NCI-H187 (cell line): ENCODE data around the gene LIME1.

Experiments used
- DNase-seq, 2 experiments: peaks; one replicate each; lab custom pipeline; 2025; lab: John Stamatoyannopoulos, UW

LIME1 gene

GRCh38 chr20:63697357-63697867 lies 39.1 kb upstream of the LIME1 start:
- DNase-seq, result no peak

GRCh38 chr20:63697868-63698545 lies 38.5 kb upstream of the LIME1 start:
- no peak for DNase-seq

GRCh38 chr20:63698739-63699465 lies 37.6 kb upstream of the LIME1 start:
- DNase-seq, result no peak

DNA sequence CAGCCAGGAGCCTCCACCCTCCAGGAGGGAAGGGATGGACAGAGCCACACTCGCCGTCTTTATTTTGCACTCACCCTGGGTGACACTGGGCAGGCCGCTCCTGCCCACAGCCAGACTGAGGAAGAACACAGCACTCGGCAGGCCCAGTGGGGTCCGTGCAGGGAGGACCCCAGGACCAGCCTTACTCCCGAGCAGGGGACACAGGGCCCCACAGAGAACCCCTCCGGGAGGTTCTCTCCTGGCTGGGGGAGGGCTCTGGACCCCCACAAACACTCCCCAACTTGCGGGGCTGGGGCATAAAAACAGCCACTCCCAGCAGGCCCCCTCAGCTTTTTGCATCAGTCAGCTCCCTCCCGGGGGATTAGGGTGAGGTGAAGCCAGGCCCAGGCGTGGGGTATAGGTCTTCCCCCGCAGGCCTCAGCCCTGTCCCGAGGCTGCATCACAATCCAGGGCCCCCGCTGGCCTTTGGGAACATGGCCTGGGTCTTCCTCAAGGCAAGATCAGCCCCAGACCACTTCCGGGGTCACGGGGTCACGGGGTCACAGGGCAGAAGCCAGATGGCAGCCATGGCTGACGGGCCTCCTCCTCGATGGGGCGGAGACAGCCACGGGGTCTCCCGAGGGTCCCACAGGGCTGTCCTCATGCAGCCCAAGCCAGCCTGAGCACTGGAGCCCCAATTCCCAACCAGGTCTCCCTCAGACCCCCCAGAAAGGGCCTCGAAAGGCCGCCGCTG lies 36.8 kb upstream of the LIME1 start:
- no peak for DNase-seq

GRCh38 chr20:63700199-63701050 lies 36.0 kb upstream of the LIME1 start:
- DNase-seq, result no peak

DNA sequence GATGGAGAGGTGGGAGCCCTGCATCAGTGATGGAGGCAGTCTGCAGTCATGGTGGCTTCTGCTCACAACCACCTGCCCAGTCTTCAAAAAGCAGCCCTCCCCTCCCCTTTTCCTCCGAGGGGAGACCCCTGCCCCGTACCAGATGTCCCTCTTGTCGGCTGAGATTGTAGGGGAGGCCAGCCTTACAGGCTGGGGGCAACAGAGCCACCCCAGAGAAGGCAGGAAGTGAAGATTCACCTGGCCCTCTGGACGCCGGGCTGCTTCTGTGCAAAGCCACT lies 35.5 kb upstream of the LIME1 start:
- DNase-seq, result no peak

DNA sequence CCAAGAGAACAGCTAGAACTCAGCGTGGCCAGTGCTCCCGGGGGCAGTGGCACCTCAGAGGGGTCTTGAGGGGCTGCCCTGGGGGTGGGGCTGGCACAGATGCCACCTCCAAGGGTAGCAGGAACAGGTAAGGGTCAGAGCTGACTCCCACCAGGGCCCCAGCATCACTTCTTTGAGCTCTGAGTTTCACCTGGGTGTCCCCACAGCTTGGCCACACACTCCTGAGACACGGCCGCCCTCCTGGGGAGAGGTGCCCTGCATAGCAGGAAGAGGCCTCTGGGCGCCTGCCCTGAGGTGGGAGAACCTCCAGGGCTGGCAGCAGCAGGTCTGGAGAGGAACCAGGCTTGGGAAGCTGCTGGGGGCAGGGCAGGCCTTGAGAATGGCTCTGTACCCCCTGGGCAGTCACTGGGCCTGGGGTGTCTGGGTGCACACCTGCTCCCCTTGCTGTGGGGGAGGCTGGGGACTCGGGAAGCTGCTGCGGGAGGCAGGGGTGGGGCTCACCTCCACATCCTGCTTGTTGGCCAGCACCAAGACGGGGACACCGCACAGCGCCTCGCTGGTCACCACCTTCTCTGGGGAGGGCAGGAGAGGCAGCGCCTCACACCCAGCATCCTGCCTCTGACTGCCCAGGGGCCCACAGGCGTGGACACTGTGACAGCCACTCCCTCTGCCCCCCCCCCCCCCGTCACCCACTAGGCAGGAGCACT lies 35.0 kb upstream of the LIME1 start:
- no peak for DNase-seq

DNA sequence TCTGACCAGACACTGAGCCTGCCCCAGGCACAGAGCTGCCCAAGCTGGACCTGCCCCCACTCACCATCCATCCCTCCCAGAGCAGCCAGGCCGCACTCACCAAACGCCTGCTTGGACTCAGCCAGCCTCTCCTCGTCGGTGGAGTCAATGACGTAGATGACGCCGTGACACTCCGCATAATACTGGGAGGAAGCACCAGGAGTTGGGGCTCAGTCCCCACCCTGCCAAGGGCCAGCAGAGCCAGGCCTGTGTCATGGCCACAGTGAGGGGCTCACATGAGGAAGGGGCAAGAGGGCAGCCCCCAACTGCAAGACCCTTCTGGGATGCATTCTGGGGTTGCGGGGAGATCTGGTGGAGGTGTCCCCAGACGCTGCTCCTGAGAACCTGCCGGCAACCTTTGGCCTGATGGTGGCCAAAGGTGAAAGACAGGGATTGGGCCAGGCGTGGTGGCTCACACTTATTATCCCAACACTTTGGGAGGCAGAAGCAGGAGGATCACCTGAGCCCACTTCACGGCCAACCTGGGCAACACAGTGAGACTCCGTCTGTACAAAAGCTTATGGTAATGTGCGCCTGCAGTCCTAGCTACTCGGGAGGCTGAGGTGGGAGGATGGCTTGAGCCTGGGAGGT lies 34.3 kb upstream of the LIME1 start:
- DNase-seq, result no peak

- no peak for DNase-seq
Observed at GRCh38 chr20:63702751-63703470, 33.6 kb upstream of the LIME1 start.

DNA sequence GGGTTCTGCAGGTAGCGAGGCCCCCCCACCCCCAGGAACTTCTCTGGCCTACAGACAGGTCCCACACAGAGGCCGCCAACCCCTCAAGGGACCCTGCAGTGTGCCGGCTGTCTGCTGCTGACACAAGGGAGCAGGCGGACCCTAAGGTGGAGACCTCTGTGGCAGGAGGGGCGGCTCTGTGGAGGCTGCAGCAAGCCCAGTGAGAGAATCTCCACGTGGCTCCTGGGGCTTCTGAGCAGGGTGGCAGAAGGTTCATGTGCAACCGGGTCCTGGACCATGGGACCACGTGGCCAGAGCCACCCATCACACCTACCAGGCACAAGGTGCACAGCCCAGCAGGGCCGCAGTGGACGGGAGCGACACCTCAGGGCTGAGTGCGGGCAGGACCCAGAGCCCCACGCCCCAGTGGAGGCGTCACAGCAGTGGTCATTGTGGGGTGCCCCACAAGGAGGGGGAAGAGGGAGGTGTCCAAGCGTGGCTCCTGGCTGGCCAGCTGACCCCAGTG lies 32.9 kb upstream of the LIME1 start:
- no peak for DNase-seq

DNA sequence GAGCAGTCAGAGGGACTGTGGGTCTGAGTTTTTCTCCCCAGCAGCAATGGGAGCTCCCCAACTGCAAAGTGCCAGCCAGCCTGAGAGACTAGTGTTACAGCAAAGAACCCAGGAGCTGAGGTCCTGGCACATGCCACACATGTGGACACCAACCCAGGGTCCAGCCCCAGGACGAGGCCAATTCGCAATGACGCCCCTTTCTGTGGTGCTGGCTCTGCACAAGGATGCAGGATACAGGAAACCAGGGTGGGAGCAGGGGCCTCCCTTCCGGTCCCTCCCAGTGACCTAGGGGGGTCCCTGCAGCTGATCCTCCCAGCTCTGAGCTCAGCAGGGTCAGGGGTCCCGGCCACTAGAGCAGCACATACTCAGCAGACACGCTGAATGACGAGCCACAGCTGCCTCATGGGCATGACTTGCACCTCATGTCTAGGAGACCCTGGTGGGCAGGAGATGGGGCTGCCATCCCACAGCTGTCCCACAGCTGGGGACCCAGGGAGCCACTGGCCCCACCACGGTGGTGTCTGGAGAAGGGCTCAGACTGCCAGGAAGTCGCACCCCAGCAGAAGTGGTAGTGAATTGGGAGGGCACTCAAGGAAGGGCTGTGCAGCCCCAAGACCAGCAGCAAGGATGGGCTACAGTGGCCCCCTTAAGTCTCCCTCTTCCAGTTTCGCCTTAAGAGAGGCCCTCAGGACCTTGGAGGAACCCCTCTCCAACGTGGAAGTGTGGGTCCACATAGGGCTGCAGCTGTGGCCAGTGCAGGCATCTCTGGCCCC lies 32.3 kb upstream of the LIME1 start:
- no peak for DNase-seq

GRCh38 chr20:63704749-63705117 lies 31.7 kb upstream of the LIME1 start:
- DNase-seq, result no peak

DNA sequence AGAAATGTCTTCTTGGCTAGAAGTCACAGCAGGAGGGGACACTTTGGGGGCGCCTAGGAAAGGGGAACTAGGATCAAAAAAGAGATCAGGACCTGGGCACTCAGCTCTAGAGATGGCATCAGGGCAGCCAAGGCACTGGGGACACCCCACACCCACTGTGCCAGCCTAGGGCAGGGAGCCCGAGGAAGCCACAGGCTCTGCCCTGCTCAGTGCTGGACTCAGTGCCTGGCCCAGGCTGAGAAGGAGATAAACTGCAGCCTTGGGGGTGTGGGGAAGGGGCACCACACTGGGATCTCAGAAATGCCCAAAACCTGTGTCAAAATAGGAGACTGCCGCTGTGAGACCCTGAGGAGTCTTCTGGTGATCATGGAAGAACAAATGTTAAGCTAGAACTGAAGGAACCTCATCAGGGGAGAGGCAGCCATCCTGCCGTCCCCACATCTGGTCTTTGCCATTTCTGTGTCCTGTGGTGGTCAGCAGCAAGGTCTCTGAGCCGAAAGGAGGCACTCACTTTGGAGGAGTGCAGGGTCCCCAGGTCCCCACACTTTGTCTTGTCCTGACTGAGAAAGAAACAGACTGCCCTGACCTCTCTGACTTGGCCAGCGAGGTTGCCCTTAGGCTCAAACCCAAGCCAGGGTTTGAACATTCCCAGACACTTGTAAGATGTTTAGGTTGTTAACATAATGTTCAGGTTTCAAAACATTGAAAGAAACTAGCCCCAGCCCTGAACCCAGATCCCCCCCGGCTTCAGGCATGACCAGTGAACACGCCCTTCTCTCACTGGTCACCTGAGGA lies 31.0 kb upstream of the LIME1 start:
- DNase-seq, result no peak

DNA sequence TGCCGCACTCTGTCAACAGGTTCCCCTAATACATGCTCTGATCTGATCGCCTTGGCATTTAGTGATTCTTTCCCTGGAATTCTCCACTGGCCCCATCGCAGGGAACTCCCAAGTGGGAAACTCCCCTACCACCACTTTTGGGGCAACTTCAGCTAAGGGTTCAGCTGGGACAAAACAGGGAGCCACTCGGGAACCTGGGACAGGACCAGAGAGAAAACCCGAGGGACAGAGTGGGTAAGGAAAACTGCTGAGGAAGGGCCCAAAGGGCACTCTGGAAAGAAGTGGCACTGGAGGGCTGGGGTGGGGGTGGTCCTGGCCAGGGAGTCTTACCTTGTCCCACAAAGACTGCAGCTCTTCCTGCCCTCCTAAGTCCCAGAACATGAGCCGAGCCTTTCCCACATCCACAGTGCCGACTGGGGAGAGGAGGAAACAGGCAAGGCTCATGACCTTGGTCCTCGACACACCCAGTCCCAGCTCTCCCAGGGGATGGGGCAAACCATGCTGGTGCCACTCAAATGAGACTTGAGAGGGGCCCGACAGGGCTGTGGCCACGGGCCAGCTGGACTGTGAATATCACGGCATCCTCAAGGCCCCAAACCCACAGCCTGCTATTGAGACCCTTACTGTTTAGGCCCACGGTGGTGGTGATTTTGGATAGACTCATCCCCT lies 30.3 kb upstream of the LIME1 start:
- no peak for DNase-seq

- DNase-seq, result no peak
Observed at GRCh38 chr20:63706852-63707557, 29.5 kb upstream of the LIME1 start.

DNA sequence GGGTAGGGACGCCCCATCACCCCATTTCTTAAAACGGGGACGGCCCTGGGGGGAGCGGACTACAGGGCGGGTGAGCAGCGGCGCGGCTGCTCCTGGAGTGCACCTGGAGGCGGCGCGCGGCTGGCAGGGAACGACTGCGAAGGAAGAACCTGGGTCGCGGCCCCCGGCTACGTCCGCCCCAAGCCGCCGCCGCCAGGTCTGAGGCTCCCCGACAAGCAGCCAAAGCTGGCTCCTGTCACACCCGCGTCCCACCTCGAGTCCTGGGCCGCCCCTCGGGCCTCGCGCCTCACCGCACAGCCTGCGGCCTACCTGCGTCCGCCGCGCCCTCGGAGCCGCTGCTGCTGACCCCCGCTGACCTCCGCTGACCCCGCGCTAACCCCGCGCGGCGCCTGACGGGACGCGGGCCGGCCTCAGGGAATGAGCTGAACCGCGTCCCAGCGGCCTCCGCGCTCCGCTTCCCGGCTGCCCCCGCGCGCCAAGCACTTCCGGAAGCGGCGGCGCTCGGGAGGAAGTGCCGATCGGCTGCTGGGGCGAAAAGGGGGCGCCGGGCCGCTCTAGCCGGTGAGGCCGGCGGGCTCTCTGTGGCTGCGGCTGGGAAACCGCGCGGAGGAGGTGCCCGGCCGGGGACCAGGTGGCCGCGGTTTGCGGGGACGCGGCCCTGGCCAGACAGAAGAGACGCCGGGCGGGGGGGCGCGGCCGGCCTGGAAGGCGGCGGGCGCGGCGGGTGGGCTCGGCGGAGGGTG lies 28.7 kb upstream of the LIME1 start, which contains the start of the genes ARFRP1 and ZGPAT:
ARFRP1 (minus strand) TSS at position 419 of the 743 bp plus-strand sequence. CDS start 885 bp downstream, outside the sequence.
ZGPAT (plus strand) TSS at position 482 of the 743 bp plus-strand sequence. CDS start 542 bp downstream, outside the sequence.
- DNase-seq, result peak; percentile 60 to 79
